Suprapubic skin (tissue), 4 donors: ENCODE measurements around the gene ARHGAP32. TPM values are rescaled to one million over a fixed set of nuclear protein-coding genes. Genes with fewer than 3 reads are reported as not detected.

Experiments
- DNase-seq, 2 donors: peaks; one replicate each; pipeline ENCODE4 v3.0.0-alpha.2; 2019; ENCODE audit warnings: low spot score in 2 of 2
- H3K27ac ChIP-seq: fragments of 200-600 bp; sonication (generic); one replicate; pipeline ENCODE4 v1.5.1; 2019
- H3K27me3 ChIP-seq: fragments of 200-600 bp; sonication (generic); one replicate; pipeline ENCODE4 v1.5.1; 2019
- H3K36me3 ChIP-seq: fragments of 200-600 bp; sonication (generic); one replicate; pipeline ENCODE4 v1.5.1; 2019
- H3K4me1 ChIP-seq: fragments of 200-600 bp; sonication (generic); one replicate; pipeline ENCODE4 v1.5.1; 2019
- H3K4me3 ChIP-seq: fragments of 200-600 bp; sonication (generic); one replicate; pipeline ENCODE4 v1.5.1; 2019; ENCODE audit warnings: mild to moderate bottlenecking
- H3K9me3 ChIP-seq: fragments of 200-600 bp; sonication (generic); one replicate; pipeline ENCODE4 v1.5.1; 2019
- CTCF ChIP-seq, 2 donors: fragments of 200-600 bp in 1 of 2; fragments of 450-650 bp in 1 of 2; sonication (generic) in 1 of 2; IDR thresholded peaks; one replicate each; pipeline ENCODE4 v1.5.1; 2016 to 2019; ENCODE audit warnings: antibody characterized with exemption in 2 of 2, mild to moderate bottlenecking in 1 of 2, moderate library complexity in 1 of 2
- EP300 ChIP-seq: sonication (generic); formaldehyde crosslinking; IDR thresholded peaks from one replicate; pipeline ENCODE4 v1.6.1; 2017; ENCODE audit warnings: antibody characterized with exemption
- POLR2A ChIP-seq, 2 donors: fragments of 450-650 bp; IDR thresholded peaks; one replicate each; pipeline ENCODE4 v1.6.1; 2017; ENCODE audit warnings: antibody characterized with exemption in 2 of 2, mild to moderate bottlenecking in 2 of 2, moderate library complexity in 2 of 2
- POLR2AphosphoS5 ChIP-seq, 3 donors: sonication (generic); formaldehyde crosslinking; IDR thresholded peaks; one replicate each; pipeline ENCODE4 v1.6.1; 2017; ENCODE audit warnings: antibody characterized with exemption in 3 of 3
- WGBS: methylation state at CpG from one replicate; pipeline ENCODE4 v1.1.5; 2018; 5-methylcytosine and 5-hydroxymethylcytosine counted together
- total RNA-seq, 4 donors: library from RNA; depleted of rRNA; stranded (reverse); fragments of >200 nt; gene quantifications; one replicate each; pipeline ENCODE4 v1.1.0, GENCODE V29; 2016

ARHGAP32 gene
- total RNA-seq, 4 donors from 2014 or later: 49.5 to 93.4 (median 62.1) TPM

GRCh38 chr11:128963744-128964325 lies 228.3 kb downstream of the ARHGAP32 start:
- Histone ChIP-seq H3K27ac (no peak overlapping the region), H3K4me3 (no peak overlapping the region), H3K36me3 (peaks cover 16% of the 10 kb centered on the region), H3K9me3 (no peaks in the 10 kb centered on the region), H3K4me1 (no peaks in the 10 kb centered on the region), H3K27me3 (no peaks in the 10 kb centered on the region)
- no peak for TF ChIP-seq POLR2A (IDR thresholded peaks at IDR 0.05)
- TF ChIP-seq POLR2AphosphoS5 (IDR thresholded peaks at IDR 0.05): no peak
- no peak for TF ChIP-seq CTCF (IDR thresholded peaks at IDR 0.05)
- no peak for TF ChIP-seq EP300
- no peak for DNase-seq
- 81% methylated on average over 3 of the region's 3 CpGs for WGBS

- Histone ChIP-seq H3K9me3 (no peaks in the 10 kb centered on the region), H3K4me1 (no peaks in the 10 kb centered on the region), H3K27me3 (no peaks in the 10 kb centered on the region), H3K36me3 (peaks cover 7% of the 10 kb centered on the region), H3K27ac (no peak overlapping the region), H3K4me3 (no peak overlapping the region)
- no peak for TF ChIP-seq POLR2AphosphoS5 (IDR thresholded peaks at IDR 0.05)
- TF ChIP-seq POLR2A (IDR thresholded peaks at IDR 0.05): no peak
- no peak for TF ChIP-seq CTCF (IDR thresholded peaks at IDR 0.05)
- TF ChIP-seq EP300: no peak
- whole genome bisulfite sequencing: 89% methylated on average over 5 of the region's 5 CpGs
- DNase-seq: no peak
Measured at GRCh38 chr11:128962896-128963295, 229.2 kb downstream of the ARHGAP32 start.

- Histone ChIP-seq H3K27ac (no peak overlapping the region), H3K9me3 (no peaks in the 10 kb centered on the region), H3K27me3 (no peaks in the 10 kb centered on the region), H3K36me3 (peaks cover 7% of the 10 kb centered on the region), H3K4me3 (no peak overlapping the region), H3K4me1 (peaks cover 4% of the 10 kb centered on the region)
- no peak for TF ChIP-seq EP300
- TF ChIP-seq POLR2AphosphoS5 (IDR thresholded peaks at IDR 0.05): no peak
- no peak for TF ChIP-seq CTCF (IDR thresholded peaks at IDR 0.05)
- TF ChIP-seq POLR2A (IDR thresholded peaks at IDR 0.05): no peak
- 96% methylated on average over 2 of the region's 2 CpGs for WGBS
- no peak for DNase-seq
Measured at GRCh38 chr11:128961645-128962044, 230.5 kb downstream of the ARHGAP32 start.

GRCh38 chr11:128957202-128957482 lies 235.0 kb downstream of the ARHGAP32 start:
- Histone ChIP-seq H3K27ac (no peak overlapping the region), H3K36me3 (peaks cover 7% of the 10 kb centered on the region), H3K4me3 (no peak overlapping the region), H3K4me1 (peaks cover 6% of the 10 kb centered on the region), H3K9me3 (no peaks in the 10 kb centered on the region), H3K27me3 (no peaks in the 10 kb centered on the region)
- DNase-seq: no peak
- TF ChIP-seq EP300 (no peak), POLR2AphosphoS5 (IDR thresholded peaks at IDR 0.05) (no peak)
- 74% methylated on average over 8 of the region's 8 CpGs for WGBS

GRCh38 chr11:128956401-128957201 lies 235.5 kb downstream of the ARHGAP32 start:
- DNase-seq: no peak
- H3K27me3 ChIP-seq: no peaks in the 10 kb centered on the region
- H3K27ac ChIP-seq: no peak overlapping the region
- H3K4me3 ChIP-seq: no peak overlapping the region
- peaks cover 7% of the 10 kb centered on the region for H3K36me3 ChIP-seq
- peak; percentile 42 to 53 for TF ChIP-seq CTCF (IDR thresholded peaks at IDR 0.05)
- no peak for TF ChIP-seq EP300
- H3K9me3 ChIP-seq: no peaks in the 10 kb centered on the region
- peaks cover 6% of the 10 kb centered on the region for H3K4me1 ChIP-seq
- WGBS: 45% methylated on average over 8 of the region's 8 CpGs
